HG02623 (cell line): ENCODE measurements around the gene SREBF1.

Experiments
- ATAC-seq: cut with Tn5 transposase; IDR thresholded peaks from one replicate; pipeline ENCODE4 v1.9.1; 2021; ENCODE audit warnings: moderate library complexity; ENCODE audit not compliant: unreplicated experiment

Gene SREBF1

DNA sequence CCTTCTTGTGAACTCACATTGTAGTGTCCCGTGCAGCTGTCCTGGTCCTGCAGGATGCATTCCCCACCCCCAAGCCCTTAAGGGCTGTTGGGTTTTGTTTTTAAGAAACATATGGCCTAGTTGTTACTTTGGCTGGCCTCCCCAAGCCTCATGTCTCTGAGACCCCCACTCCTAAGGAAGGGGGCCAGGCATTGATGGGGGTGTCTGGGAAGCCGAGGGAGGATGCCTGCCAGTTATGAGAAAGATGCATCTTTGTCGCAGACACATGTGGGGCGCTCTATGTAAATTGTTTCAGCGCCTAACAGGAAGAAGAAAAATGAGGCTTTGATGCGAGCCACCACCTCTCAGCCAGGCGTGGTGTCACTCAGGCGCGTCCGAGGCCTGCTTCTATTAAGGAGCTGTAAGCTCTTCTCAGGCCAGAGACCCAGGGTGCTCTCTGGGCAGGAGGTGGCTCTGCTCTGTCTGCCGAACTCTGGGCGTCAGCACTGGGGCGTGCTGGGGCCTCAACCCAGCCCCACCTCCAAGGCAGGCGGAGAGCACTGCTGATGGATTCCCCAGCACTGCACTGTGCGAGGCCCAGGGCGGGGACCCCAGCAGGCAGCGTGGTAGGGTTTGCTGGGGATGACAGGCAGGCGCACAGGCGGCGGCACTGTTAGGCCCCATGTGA lies 70.6 kb downstream of the SREBF1 start:
- ATAC-seq = no peak

DNA sequence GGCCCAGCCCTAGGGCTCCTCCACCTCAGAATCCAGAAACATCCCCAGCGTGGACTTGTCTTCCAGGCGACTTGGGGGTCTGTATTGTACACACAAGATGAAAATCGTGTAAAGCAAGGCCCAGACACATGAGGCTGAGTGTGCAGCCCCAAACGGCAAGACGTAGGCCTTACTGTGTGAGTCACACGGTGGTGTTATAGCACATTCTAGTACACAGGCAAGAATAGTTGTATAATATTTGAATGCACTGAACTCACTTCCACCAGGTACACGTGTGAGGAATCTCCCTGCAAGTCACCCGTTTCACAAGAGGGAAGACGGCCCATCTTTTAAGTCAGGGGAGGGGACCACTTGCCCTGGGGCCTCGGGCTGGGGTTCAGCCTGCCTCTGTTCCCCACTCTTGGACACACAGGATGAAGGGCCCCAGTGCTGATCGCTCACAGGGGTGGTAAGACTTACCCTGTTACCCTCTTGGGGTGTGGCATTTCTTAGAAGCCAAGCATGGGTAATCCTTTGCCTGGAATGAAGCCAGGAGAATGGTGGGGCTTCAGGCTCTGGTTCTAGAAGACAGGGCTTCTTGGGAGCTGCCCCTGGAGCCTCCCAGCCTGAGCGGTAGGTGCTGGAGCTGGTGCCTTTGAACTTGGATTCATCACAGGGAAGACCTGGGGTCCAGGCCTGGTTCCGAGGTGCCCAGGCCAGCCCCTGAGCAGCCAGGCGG lies 71.3 kb downstream of the SREBF1 start:
- no peak for ATAC-seq

DNA sequence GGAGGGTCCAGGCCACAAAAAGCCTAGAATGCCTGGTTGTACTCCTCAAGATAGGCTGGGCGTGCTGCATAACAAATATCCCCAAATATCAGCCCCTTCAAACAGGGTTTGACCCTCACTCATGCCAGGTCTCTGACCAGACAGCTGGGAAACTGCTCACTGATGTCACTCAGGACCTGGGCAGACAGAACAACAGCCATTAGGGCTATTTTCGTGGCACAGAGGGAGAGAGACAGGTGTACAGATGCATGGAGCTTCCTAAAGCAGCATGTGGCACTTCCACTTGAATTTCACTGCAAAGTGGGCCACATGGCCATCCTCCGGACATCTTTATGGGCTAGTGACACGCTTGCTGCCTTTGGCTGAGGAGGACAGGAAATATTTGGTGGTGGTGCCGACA lies 73.1 kb downstream of the SREBF1 start:
- no peak for ATAC-seq

DNA sequence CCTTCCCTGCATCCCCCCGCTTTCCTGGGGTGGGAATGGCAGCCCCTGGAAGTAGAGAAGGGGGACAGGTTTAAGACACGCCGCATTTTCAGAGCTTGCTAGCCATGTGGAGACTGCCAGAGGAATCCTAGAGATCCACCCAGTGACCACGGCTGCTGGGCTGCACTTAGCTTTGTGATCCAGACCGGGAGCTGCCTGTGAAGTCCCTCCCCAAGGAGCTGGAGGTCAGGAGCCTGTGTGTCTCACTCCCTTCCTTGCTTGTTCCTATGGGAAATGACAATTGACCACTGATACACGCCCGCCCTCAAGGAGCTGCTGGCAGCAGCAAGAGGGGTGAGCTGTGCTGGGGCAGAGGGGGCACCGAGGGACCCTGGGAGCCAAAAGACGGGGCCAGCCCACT lies 73.7 kb downstream of the SREBF1 start:
- no peak for ATAC-seq

DNA sequence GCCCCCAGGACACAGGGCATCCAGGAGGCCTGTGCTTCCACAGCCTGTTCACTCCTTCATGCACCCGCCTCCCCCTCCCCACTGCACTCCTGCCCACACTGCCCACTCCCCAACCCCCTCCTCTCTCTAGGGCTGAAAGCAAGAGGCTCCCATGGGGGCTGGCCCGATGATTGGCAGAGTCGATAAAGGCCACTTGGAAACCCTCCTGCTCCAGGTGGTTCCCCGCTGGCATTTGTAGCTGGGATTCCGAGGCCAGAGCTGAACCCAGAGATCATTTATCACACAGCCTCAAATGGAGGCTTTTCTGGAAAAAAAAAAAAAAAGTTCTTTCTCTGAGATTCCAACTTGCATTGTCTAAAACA lies 74.1 kb downstream of the SREBF1 start:
- no peak for ATAC-seq
